HG03060 (cell line): ENCODE results near the gene ZNF600.
"Not testable (repeated sequence)": the region's sequence is repeated elsewhere in the genome, so short reads cannot be mapped to it uniquely, and the experiment has no call there.

Source experiments
- ATAC-seq: cut with Tn5 transposase; IDR thresholded peaks from one replicate; pipeline ENCODE4 v1.9.1; 2021; ENCODE audit warnings: low read depth, moderate number of reproducible peaks; ENCODE audit not compliant: unreplicated experiment

The ZNF600 gene

DNA sequence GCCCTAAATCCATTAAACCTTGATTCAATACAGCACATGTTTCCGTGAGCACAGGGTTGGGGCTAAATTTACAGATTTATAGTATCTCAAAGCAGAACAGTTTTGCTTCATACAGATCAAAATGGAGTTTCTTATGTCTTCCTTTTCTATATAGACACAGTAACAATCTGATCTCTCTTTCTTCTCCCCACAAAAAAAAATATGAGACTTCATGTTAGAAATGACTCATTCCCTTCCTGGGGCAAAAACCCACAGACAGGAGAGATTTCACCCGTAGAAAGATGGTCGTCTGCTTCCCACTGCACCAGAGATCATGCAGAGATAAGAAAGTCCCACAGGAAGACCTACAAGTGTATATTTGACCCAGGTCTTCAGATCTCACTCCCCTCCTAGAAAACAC lies 44.1 kb downstream of the ZNF600 start:
- ATAC-seq: no peak

GRCh38 chr19:52741951-52742485 lies 44.6 kb downstream of the ZNF600 start:
- no peak for ATAC-seq

- ATAC-seq: not testable (repeated sequence)
Observed at GRCh38 chr19:52741371-52741770, 45.2 kb downstream of the ZNF600 start.

- no peak for ATAC-seq
Observed at GRCh38 chr19:52739576-52739975, 47.0 kb downstream of the ZNF600 start.

DNA sequence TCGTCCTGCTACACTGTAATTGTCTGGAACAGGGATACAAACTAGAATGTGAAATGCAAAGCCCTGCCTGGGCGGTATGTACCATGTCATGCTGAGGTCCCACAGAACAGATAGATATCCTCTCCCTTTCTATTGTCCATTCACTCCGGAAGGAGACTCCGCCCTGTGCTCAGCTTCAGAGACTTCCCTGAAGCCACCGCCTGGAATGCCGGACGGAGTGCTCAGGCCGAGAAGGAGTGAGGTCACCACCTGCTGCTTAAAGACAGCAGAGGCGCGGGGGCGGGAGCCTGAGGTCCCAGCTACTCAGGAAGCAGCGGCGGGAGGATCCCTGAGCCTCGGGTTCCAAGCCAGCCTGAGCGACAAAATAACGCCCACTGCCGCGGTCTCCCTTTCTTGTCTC lies 50.9 kb downstream of the ZNF600 start:
- no peak for ATAC-seq

DNA sequence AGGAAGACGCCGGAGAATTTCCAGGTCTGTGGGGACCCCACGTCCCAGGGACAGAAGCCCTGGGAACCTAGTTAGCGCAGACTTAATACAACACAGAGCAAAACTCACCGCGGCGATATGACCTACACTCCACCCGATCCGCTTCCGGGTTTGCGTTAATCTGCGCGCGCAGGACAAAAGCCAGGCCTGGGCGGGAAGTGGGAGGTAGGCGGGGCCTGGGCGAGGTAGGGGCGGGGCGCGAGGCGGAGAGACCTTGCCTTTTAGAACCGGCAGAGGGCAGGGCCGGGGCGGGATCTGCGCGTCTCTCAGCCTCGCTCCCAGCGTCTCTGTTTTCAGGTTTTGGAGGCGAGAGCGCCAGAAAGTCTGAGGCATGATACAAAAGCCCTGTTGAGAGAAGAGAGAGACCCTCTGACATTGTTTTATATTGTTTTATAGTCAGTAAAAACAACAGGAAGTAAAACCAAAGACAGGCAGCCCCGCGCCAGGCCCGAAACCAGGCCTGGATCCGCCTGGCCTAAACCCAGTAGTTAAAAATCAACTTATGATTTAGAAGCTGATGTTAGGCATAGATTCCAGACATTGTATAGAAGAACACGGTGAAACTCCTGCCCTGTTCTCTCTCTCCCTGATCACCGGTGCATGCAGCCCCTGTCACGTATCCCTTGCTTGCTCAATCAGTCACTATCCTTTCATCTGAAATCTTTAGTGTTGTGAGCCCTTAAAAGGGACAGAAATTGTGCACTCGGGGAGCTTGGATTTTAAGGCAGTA lies 51.5 kb downstream of the ZNF600 start, which contains the start of gene ZNF611:
TSS of gene ZNF611 (minus strand) at position 152 of the 769 bp plus-strand sequence. CDS start 19,150 bp downstream, outside the sequence.
- peak; percentile 83 for ATAC-seq

GRCh38 chr19:52734331-52734892 lies 52.2 kb downstream of the ZNF600 start:
- peak; percentile 16 for ATAC-seq

- not testable (repeated sequence) for ATAC-seq
Observed at GRCh38 chr19:52726051-52726450, 60.5 kb downstream of the ZNF600 start.

GRCh38 chr19:52725528-52725961 lies 61.0 kb downstream of the ZNF600 start:
- no peak for ATAC-seq

- no peak for ATAC-seq
Observed at GRCh38 chr19:52724701-52725514, 61.7 kb downstream of the ZNF600 start.

- not testable (repeated sequence) for ATAC-seq
Observed at GRCh38 chr19:52723907-52724598, 62.5 kb downstream of the ZNF600 start.

DNA sequence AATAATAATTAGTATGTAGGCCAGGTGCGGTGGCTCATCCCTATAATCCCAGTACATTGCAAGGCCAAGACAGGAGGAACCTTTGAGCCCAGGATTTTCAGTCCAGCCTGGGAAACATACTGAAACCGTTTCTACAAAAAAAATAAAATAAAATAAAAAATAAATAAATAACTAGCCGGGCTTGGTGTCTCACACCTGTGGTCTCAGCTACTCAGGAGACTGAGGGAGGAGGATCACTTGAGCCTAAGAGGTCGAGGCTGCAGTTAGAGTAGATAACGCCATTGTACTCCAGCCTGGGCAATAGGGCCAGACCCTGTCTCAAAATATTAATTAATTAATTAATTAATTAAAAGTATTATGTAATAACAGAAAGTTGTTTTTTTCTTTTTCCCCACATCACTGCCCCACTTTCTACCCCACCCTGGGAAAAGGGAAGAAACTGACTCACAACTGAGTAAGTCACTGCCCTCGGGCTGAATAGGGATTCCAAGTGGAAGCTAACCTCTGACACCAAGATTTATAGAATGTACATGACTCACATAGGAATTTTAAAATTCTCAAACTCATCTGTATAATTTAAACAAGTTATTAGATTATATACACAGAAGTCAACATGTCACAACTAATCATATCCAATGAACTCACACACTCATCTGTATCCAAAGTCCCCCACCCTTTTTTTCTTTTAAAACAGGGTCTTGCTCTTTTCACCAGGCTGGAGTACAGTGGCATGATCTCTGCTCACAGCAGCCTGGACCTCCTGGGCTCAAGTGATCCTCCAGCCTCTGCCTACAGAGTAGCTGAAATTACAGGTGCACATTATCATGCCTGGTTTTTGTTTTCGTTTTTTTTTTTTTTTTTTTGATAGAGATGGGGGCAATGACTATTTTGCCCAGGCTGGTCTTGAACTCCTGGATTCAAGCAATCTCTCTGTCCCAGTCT lies 64.3 kb downstream of the ZNF600 start:
- no peak for ATAC-seq

GRCh38 chr19:52720541-52720940 lies 66.0 kb downstream of the ZNF600 start:
- not testable (repeated sequence) for ATAC-seq

DNA sequence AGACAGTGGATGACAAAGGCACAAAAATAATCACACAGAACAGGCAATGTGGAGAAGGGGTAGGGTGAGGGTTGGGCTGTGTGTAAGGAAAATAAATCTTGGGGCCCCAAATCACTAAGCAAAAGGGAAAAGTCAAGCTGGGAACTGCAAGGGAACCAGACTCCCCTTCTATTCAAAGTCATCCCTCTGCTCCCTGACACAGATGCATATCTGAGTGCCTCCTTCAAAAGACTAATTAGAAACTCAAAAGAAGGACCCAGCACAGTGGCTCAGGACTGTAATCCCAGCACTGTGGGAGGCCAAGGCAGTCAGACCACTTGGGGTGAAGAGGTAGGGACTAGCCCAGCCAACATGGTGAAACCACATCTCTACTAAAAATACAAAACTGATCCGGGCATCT lies 70.1 kb downstream of the ZNF600 start:
- ATAC-seq: no peak

DNA sequence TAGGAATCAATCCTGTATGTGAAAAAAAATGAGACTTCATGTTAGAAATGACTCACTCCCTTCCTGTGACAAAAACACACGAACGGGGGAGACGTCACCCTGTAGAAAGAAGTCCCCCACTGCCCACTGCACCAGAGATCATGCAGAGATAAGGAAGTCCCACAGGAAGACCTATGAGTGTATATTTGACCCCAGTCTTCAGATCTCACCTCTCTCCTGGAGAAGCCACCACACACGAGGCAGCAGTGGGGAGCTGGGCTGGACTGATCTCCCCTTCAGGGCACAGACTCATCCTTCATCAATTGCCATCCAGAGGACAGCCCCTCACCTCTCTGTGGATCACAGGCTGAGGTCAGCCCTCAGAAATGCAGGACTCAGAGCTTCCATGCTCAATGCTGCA lies 70.7 kb downstream of the ZNF600 start:
- ATAC-seq: not testable (repeated sequence)

- not testable (repeated sequence) for ATAC-seq
Observed at GRCh38 chr19:52715330-52715729, 71.3 kb downstream of the ZNF600 start.
